Astrocyte (in vitro differentiated cells and primary cell): ENCODE data around the gene CABP1. TPM values are rescaled to one million over a fixed set of nuclear protein-coding genes. Genes with fewer than 3 reads are reported as not detected.

Source experiments
- DNase-seq: peaks from one replicate; pipeline ENCODE4 v3.0.0-alpha.2; 2010; ENCODE audit warnings: low read depth
- FAIRE-seq: peaks from 2 replicates; lab custom pipeline; 2011; peaks lifted over from hg19 to GRCh38; lab: Jason Lieb, UNC
- H2AFZ ChIP-seq: 2 replicates; pipeline ENCODE4 v1.6.0; 2012; ENCODE audit warnings: low read depth, low read length, inconsistent platforms
- H3K27ac ChIP-seq: 2 replicates; pipeline ENCODE4 v1.5.1; 2011; ENCODE audit warnings: low read depth, low read length, inconsistent platforms
- H3K27me3 ChIP-seq: 2 replicates; pipeline ENCODE4 v1.6.0; 2011; ENCODE audit warnings: low read length, inconsistent platforms; ENCODE audit not compliant: insufficient read depth
- H3K36me3 ChIP-seq: 2 replicates; pipeline ENCODE4 v1.5.1; 2011; ENCODE audit warnings: low read length, inconsistent platforms; ENCODE audit not compliant: insufficient read depth
- H3K4me1 ChIP-seq: 2 replicates; pipeline ENCODE4 v1.5.1; 2011; ENCODE audit warnings: low read length, inconsistent platforms; ENCODE audit not compliant: insufficient read depth
- H3K4me2 ChIP-seq: 2 replicates; pipeline ENCODE4 v1.6.0; 2012; ENCODE audit warnings: low read length, inconsistent platforms
- H3K4me3 ChIP-seq: 2 replicates; pipeline ENCODE4 v1.5.1; 2011; ENCODE audit warnings: low read depth, mild to moderate bottlenecking, low read length, inconsistent platforms; ENCODE audit not compliant: insufficient read depth
- H3K79me2 ChIP-seq: 2 replicates; pipeline ENCODE4 v1.6.0; 2012; ENCODE audit warnings: mild to moderate bottlenecking, low read length, inconsistent platforms; ENCODE audit not compliant: insufficient read depth
- H3K9ac ChIP-seq: 2 replicates; pipeline ENCODE4 v1.6.0; 2012; ENCODE audit warnings: mild to moderate bottlenecking, low read length, inconsistent platforms
- H3K9me3 ChIP-seq: 2 replicates; pipeline ENCODE4 v1.5.1; 2012; ENCODE audit warnings: low read depth, mild to moderate bottlenecking, low read length, inconsistent platforms; ENCODE audit not compliant: insufficient read depth
- H4K20me1 ChIP-seq: 2 replicates; pipeline ENCODE4 v1.6.0; 2012; ENCODE audit warnings: low read length, inconsistent platforms; ENCODE audit not compliant: insufficient read depth
- H3K27ac Mint-ChIP-seq: one replicate; pipeline ENCODE4 v1.8.0; 2021; ENCODE audit warnings: mild to moderate bottlenecking, mixed read lengths; ENCODE audit not compliant: unreplicated experiment
- H3K27me3 Mint-ChIP-seq: one replicate; pipeline ENCODE4 v1.8.0; 2021; ENCODE audit warnings: low read depth, mixed read lengths; ENCODE audit not compliant: unreplicated experiment
- H3K36me3 Mint-ChIP-seq: one replicate; pipeline ENCODE4 v1.8.0; 2021; ENCODE audit warnings: low read depth, mixed read lengths; ENCODE audit not compliant: unreplicated experiment
- H3K4me1 Mint-ChIP-seq: one replicate; pipeline ENCODE4 v1.8.0; 2021; ENCODE audit warnings: low read depth, mixed read lengths; ENCODE audit not compliant: unreplicated experiment
- H3K4me3 Mint-ChIP-seq: one replicate; pipeline ENCODE4 v1.8.0; 2021; ENCODE audit warnings: mild to moderate bottlenecking, moderate library complexity, mixed read lengths; ENCODE audit not compliant: unreplicated experiment
- H3K9me3 Mint-ChIP-seq: one replicate; pipeline ENCODE4 v1.8.0; 2021; ENCODE audit warnings: mild to moderate bottlenecking, mixed read lengths; ENCODE audit not compliant: unreplicated experiment
- EZH2 ChIP-seq: IDR thresholded peaks from 2 replicates; pipeline ENCODE4 v1.6.1; 2012; ENCODE audit warnings: mild to moderate bottlenecking, low read length, inconsistent platforms; ENCODE audit not compliant: insufficient read depth
- total RNA-seq: library from RNA; stranded (reverse); gene quantifications from 2 replicates; pipeline ENCODE4 v1.2.1, GENCODE V29; 2021
- TF ChIP-seq, protein P1 (sequence below): IDR thresholded peaks from 2 replicates; pipeline ENCODE4 v1.5.1; 2011; ENCODE audit warnings: low read depth, mild to moderate bottlenecking, inconsistent platforms, low read length, moderate library complexity; ENCODE audit not compliant: insufficient read depth

CABP1 gene
- total RNA-seq, 1 donor from 2014 or later, result 0.30 TPM

DNA sequence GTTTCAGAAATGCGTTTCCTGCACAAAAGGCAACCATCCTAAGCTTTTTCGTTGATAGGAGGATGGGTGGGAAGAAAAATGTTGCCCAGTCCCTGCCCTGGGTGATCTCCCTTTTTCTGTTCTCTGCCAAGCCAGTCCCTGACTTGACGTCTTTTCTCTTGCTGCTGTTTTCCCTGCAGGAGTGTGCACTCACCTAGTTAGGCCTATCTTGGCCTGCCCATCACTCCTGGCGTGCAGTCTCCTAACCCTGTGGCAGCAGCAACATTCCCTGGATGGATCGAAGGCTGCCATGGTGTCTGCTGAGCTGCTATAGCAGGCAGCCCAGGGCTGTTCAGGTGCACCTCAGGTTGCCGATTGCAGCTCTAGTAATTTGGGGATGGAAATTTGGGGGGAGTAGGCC lies 71.0 kb downstream of the CABP1 start:
- no peak overlapping the region for H3K27ac ChIP-seq
- Mint-ChIP-seq H3K4me1 (peaks cover 5% of the 10 kb centered on the region), H3K4me3 (peak overlapping the region; percentile 91), H3K36me3 (peaks cover 8% of the 10 kb centered on the region), H3K27ac (peak overlapping the region; percentile 83), H3K27me3 (no peaks in the 10 kb centered on the region), H3K9me3 (no peaks in the 10 kb centered on the region)
- H3K27me3 ChIP-seq, result no peaks in the 10 kb centered on the region
- DNase-seq (no peak), FAIRE-seq (no peak)
- H3K4me3 ChIP-seq, result peak overlapping the region; percentile 73
- peaks cover 42% of the 10 kb centered on the region for H4K20me1 ChIP-seq
- peak overlapping the region; percentile 90 for H3K9ac ChIP-seq
- H3K9me3 ChIP-seq, result no peaks in the 10 kb centered on the region
- H3K4me1 ChIP-seq, result peaks cover 10% of the 10 kb centered on the region
- H3K36me3 ChIP-seq, result peaks cover 17% of the 10 kb centered on the region
- peak overlapping the region; percentile 86 for H3K4me2 ChIP-seq
- TF ChIP-seq EZH2, result no peak
- TF ChIP-seq, protein P1, sequence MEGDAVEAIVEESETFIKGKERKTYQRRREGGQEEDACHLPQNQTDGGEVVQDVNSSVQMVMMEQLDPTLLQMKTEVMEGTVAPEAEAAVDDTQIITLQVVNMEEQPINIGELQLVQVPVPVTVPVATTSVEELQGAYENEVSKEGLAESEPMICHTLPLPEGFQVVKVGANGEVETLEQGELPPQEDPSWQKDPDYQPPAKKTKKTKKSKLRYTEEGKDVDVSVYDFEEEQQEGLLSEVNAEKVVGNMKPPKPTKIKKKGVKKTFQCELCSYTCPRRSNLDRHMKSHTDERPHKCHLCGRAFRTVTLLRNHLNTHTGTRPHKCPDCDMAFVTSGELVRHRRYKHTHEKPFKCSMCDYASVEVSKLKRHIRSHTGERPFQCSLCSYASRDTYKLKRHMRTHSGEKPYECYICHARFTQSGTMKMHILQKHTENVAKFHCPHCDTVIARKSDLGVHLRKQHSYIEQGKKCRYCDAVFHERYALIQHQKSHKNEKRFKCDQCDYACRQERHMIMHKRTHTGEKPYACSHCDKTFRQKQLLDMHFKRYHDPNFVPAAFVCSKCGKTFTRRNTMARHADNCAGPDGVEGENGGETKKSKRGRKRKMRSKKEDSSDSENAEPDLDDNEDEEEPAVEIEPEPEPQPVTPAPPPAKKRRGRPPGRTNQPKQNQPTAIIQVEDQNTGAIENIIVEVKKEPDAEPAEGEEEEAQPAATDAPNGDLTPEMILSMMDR, result no peak
- H3K79me2 ChIP-seq, result peaks cover 29% of the 10 kb centered on the region
- H2AFZ ChIP-seq, result peak overlapping the region; percentile 79

DNA sequence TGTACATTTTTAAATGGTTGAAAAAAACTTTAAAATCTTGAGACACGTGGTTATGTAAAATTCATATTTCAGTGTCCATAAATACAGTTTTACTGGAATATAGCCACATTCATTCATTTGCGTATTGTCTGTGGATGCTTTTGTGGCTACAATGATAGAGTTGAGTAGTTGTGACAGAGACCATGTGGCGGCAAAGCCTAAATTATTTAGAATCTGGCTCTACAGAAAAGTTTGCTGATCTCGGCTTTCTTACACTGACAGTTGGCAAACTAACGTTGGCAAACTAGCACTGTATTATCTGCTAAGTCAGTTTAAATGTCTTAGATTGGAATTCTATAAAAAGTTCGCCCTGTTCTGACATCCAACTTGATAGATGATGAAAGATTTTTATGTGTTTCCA lies 72.2 kb downstream of the CABP1 start:
- Histone ChIP-seq H3K4me2 (no peak overlapping the region), H3K9me3 (no peaks in the 10 kb centered on the region), H3K4me1 (peaks cover 10% of the 10 kb centered on the region), H4K20me1 (peaks cover 44% of the 10 kb centered on the region), H2AFZ (no peak overlapping the region), H3K9ac (no peak overlapping the region), H3K4me3 (no peak overlapping the region), H3K27ac (no peak overlapping the region), H3K79me2 (peaks cover 29% of the 10 kb centered on the region), H3K27me3 (no peaks in the 10 kb centered on the region), H3K36me3 (peaks cover 26% of the 10 kb centered on the region)
- no peaks in the 10 kb centered on the region for H3K9me3 Mint-ChIP-seq
- no peak for FAIRE-seq
- H3K36me3 Mint-ChIP-seq, result peaks cover 17% of the 10 kb centered on the region
- no peaks in the 10 kb centered on the region for H3K27me3 Mint-ChIP-seq
- no peak for DNase-seq
- H3K27ac Mint-ChIP-seq, result no peak overlapping the region
- TF ChIP-seq, protein P1, result no peak
- TF ChIP-seq EZH2, result no peak
- peaks cover 5% of the 10 kb centered on the region for H3K4me1 Mint-ChIP-seq
- H3K4me3 Mint-ChIP-seq, result no peak overlapping the region

DNA sequence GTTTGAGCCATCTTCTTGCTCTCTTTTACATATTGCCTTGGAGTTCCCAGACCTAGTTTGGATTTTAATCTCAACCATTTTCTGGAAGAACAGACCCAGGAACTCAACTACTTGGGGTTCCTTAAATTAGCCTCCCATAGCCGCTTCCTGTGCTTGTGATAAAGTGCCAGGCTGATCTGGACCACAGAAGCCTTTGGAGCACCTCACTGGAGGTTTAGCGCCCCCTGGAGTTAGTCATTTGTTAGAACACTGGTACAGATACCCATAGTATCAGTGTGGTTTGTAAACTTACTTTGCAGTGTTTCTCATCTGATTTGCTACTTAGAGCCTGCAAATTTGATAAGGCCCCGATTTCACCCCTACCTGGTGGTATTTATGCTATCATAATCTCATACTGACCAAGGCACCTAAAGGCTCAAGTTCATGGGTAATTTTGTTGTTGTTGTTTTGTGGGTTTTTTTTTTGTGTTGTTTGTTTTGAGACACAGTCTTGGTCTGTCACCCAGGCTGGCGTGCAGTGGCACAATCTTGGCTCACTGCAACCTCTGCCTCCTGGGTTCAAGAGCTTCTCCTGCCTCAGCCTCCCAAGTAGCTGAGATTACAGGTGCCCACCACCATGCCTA lies 73.5 kb downstream of the CABP1 start:
- peak; percentile 9 for FAIRE-seq
- Histone ChIP-seq H3K4me2 (no peak overlapping the region), H4K20me1 (peaks cover 50% of the 10 kb centered on the region), H3K4me3 (no peak overlapping the region), H3K9ac (no peak overlapping the region), H3K4me1 (peaks cover 10% of the 10 kb centered on the region), H3K36me3 (peaks cover 37% of the 10 kb centered on the region), H3K79me2 (peaks cover 29% of the 10 kb centered on the region), H3K27ac (no peak overlapping the region), H3K9me3 (no peaks in the 10 kb centered on the region), H2AFZ (no peak overlapping the region), H3K27me3 (no peaks in the 10 kb centered on the region)
- no peak overlapping the region for H3K4me3 Mint-ChIP-seq
- H3K9me3 Mint-ChIP-seq, result no peaks in the 10 kb centered on the region
- no peak overlapping the region for H3K27ac Mint-ChIP-seq
- peak; percentile 47 for DNase-seq
- H3K4me1 Mint-ChIP-seq, result peaks cover 5% of the 10 kb centered on the region
- TF ChIP-seq EZH2, result no peak
- TF ChIP-seq, protein P1, result peak; percentile 90
- no peaks in the 10 kb centered on the region for H3K27me3 Mint-ChIP-seq
- H3K36me3 Mint-ChIP-seq, result peaks cover 21% of the 10 kb centered on the region
